B cell (primary cell): ENCODE measurements around the gene SSR3.

ENCODE experiments used
- EZH2 ChIP-seq: IDR thresholded peaks from 2 replicates; pipeline ENCODE4 v1.6.1; 2012; ENCODE audit warnings: borderline replicate concordance, low read depth, mild to moderate bottlenecking, moderate library complexity, low read length; ENCODE audit not compliant: insufficient read depth, poor library complexity, severe bottlenecking
- TF ChIP-seq, protein P1 (sequence below): fragments of 200-600 bp; IDR thresholded peaks from one replicate; pipeline ENCODE4 v1.8.0; 2022; ENCODE audit warnings: antibody characterized with exemption, mild to moderate bottlenecking

DNA sequence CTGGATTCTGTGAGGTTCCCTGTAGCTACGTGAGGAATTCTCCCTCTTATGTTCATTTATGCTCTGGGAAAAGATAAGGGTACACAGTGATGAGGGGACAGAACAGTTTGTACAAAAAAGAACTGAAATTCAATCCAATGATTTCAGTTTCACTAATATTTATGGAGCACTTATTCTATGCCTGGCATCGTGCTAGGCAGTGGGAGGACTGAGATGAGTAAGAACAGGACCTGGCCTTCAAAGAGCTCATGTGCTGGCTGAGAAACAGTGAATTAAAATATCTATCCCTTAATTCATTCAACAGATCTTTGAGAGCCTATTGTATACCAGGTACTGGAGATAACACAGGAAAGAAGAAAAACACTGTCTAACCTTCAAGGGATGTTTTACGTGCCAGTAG, 22.2 kb downstream of the SSR3 start:
- TF ChIP-seq, protein P1, sequence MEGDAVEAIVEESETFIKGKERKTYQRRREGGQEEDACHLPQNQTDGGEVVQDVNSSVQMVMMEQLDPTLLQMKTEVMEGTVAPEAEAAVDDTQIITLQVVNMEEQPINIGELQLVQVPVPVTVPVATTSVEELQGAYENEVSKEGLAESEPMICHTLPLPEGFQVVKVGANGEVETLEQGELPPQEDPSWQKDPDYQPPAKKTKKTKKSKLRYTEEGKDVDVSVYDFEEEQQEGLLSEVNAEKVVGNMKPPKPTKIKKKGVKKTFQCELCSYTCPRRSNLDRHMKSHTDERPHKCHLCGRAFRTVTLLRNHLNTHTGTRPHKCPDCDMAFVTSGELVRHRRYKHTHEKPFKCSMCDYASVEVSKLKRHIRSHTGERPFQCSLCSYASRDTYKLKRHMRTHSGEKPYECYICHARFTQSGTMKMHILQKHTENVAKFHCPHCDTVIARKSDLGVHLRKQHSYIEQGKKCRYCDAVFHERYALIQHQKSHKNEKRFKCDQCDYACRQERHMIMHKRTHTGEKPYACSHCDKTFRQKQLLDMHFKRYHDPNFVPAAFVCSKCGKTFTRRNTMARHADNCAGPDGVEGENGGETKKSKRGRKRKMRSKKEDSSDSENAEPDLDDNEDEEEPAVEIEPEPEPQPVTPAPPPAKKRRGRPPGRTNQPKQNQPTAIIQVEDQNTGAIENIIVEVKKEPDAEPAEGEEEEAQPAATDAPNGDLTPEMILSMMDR, result no peak
- TF ChIP-seq EZH2, result no peak
